HG03280 (cell line): ENCODE measurements around the gene B3GALNT2.

Source experiments
- ATAC-seq: cut with Tn5 transposase; IDR thresholded peaks from one replicate; pipeline ENCODE4 v1.9.1; 2021; ENCODE audit warnings: mild to moderate bottlenecking, moderate library complexity; ENCODE audit not compliant: unreplicated experiment

Gene B3GALNT2

DNA sequence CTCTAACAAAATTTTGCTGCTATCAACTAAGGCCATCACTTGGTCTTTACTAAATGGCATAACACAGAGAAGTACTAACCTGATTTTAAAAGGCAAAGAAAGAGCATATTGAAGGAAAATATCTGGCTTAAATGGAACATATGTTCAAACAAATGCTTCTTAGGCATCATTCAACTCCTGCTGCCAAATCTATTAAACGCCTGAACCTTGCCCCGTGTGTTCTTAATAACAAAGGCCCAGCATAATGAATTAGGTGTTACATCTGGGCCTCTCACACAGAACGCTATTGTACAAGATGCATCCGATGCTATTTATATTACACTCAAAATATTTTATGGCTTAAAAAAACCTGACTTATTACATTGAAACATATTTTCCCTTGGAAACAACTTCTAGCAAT is 48.4 kb downstream of the B3GALNT2 start:
- no peak for ATAC-seq

DNA sequence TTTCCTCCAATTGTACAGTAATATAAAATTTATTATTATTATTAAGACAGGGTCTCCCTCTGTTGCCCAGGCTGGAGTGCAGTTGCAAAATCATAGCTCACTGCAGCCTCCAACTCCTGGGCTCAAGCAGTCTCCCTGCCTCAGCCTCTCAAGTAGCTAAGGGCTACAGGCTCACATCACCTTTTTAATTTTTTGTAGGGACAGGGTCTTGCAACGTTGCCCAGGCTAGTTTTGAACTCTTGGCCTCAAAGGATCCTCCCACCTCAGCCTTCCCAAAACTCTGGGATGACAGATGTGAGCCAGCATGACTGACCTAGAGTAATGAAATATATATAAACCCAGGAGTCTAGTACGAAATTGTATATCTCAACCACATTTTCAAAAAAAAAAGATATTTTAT is 49.2 kb downstream of the B3GALNT2 start:
- ATAC-seq: no peak

DNA sequence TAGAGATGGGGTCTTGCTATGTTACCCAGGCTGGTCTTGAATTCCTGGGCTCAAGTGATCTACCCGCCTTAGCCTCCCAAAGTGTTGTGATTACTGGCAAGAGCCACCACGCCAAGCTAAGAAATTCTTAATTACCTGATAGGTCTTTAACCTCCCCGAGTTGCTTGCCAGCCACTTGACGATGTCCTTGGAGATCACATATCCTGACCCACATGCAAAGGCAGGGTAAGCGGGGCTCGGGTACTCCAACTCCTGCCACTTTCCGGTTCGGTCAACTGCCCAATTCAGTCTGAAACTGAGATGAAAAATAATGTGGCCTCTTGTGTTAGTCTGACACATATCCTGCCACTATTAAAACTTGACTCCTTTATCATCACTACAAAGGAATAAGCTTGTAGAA is 50.2 kb downstream of the B3GALNT2 start:
- no peak for ATAC-seq

DNA sequence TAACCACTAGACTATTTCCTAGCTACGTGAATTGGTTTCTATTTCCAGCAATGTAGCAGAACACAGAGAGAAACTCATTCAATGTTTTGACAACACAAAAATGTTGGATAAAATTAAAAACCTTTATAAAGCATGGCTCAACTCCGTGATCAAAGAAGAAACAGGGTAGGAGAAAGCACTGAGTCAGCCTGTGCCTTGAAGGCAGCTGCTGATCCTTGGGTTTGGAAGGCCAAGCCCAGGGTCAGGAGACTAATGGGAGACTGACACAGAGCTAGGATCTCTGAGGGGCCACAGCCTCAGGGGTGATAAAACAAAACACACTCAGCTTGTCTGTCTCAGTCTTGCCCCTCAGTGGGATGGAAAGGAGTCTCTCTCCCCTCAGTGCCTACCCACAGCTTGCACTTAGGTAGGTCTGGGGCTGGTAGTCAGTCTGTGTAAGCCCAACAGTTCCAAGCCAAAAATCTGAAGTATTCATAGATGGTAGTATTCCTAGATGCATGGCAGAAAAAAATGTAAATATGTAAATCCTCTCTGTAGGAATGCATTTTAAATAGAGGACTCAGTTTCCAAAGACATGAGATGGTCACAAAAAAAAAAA is 53.3 kb downstream of the B3GALNT2 start:
- ATAC-seq: no peak

DNA sequence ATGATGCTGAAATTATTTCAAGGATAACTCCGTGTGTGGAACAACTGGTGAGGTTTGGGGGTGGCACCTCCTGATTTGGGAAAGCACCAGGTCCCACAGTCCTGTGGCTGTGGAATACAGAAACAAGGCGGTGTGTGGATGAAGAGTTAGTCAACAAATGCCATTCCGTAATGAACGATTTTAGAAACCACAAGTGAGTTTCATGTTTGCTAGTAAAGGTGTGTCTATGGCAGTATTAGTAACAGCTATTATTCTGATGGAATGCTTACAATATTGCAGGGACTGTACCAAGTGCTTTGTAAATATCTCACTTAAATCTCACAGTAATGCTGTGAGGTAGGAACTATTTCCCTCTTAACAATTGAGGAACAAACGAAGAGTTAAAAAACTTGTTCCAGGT is 53.8 kb downstream of the B3GALNT2 start:
- ATAC-seq: no peak

DNA sequence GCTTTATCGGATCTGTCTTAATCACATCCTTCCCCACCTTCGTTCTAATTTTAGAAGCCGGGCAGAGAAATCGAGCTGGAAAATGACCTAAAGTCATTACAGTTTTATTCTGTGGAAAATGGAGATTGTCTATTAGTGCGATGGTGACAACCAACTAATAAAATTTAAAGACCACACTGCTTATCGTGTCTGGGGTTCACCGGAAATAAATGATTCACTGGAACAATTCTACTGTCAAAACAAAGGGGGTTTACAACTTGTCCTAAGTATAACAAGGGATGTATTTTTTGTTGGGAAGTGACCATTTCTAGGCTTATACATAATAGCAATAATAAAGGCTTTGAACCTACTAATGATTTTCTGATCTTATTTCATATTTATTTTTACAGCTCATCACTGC is 55.6 kb downstream of the B3GALNT2 start:
- no peak for ATAC-seq

DNA sequence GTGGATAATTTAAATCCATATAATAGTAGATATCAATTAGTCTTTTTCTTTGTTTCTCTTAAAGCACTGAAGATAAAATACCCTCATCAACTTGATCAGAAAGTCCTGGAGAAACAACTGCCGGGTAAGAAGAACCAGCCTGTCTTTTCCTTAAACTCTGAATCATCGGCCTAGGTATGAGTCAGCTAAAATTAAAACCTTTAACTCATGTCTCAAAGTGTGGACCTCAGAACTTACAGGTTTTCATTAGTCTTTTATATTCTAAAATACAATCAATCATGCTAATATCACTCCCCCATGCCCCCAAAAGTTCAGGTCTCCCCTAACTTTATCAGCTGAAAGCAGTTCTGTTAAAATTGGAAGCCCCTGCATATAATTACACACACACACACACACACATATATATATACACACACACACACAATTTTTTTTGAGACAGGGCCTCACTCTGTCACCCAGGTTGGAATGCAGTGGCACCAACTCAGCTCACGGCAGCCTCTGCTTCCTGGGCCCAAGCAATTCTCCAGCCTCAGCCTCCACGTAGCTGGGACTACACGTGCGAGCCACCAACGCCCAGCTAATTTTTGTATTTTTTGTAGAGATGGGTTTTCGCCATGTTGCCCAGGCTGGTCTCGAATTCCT is 61.3 kb downstream of the B3GALNT2 start:
- ATAC-seq: no peak

DNA sequence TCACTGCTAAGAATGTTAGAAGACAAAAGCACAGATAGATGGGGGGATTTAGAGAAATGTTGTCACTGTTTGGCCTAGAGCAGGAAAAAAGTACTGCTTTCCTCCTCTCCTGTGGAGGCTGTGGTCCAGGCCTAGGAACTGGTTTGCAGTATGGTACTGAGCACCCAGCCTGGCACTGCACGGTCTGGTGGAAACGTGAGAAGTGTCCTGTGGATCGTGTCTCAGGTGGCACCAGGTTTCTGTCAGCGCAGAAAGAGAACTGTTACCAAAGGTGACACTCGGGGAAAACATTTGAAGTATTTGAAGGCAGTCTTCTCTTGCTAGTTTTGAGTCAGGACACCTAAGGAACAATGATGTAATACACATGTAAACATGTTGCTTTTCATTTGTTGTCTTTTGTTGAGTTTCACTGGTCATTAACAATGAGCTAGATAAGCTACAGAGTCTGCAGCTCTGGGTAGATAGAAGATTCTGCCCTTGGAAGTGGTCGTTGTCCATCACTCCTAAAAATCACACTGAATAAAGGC is 63.0 kb downstream of the B3GALNT2 start:
- ATAC-seq: no peak

DNA sequence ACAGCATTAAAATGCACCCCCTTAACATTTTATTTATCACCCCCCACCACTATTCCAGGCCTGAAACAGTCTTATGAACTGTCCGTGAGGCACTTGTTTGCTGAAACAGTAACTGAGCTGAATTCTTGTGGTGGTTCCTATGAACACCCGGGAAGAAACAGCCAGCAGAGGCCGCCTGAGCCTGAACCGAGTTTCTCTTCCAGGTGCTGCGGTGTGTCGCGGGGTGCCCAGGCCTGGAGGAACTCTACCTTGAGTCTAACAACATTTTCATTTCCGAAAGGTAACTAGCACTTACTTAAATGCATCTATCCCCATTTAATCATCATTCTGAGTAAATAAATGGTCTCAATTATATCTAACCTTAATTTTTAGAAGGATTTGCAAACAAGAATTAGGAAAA is 70.3 kb downstream of the B3GALNT2 start:
- no peak for ATAC-seq

DNA sequence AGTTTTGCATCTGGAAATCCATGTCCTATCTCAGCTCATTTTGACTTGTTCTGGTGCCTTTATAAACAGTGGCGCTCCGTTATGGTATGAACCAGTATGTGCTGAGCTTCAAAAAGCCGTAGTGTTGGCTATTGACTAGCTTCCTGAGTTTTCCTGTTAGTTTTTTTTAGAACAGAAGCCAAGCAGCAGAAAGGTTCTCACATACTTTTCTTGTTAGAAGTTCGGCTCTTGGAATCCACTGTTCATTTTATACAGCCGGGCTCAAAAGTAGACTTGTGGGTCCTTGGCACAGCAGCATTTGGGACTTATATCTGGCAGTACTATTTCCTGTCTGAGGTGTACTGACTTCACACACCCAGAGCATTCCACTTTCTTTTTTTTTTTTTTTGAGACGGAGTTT is 73.3 kb downstream of the B3GALNT2 start:
- no peak for ATAC-seq

DNA sequence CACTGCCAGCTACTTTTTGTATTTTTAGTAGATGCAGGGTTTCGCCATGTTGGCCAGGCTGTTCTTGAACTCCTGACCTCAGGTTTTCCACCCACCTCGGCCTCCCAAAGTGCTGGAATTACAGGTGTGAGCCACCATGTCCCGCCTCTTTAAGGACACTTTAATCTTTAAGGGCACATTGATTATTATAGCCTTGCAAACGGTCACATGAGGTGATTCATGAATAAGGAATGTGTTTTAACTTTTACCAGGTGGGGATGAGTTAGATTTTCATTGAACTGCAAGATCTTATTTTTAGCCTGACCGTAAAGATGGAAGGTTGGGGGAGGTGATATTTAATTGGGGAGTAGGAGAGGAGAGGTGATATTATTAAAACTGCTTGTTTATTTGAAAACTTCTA is 75.1 kb downstream of the B3GALNT2 start:
- ATAC-seq: no peak

DNA sequence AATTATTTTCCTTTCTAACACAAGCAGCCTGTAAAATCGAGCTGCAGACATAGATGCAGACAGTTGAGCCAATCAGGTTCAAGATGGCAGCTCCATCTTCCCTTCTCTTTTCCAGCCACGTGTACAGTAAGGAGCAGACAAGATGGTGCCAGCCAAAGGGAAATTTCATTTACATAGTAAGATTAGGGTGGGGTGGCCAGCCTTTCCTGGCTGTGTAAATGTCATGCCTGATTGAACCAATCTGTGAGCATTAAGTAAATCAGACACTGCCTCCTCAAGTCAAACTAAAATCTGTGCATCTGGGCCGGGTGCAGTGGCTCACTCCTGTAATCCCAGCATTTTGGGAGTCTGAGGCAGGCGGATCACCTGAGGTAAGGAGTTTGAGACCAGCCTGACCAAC is 76.8 kb downstream of the B3GALNT2 start:
- ATAC-seq: no peak

DNA sequence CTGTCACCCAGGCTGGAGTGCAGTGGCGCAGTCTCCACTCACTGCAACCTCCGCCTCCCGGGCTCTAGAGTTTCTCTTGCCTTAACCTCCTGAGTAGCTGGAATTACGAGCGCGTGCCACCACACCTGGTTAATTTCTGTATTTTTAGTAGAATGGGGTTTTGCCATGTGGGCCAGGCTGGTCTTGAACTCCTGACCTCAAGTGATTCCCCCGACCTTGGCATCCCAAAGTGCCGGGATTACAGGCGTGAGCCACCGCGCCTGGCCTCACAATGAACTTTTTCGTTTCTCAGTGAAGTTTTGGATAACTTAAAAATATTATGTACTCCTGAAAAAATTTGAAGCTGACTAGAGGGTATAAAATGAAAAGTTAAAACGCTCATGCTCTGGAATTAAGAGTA is 77.6 kb downstream of the B3GALNT2 start:
- ATAC-seq: no peak

DNA sequence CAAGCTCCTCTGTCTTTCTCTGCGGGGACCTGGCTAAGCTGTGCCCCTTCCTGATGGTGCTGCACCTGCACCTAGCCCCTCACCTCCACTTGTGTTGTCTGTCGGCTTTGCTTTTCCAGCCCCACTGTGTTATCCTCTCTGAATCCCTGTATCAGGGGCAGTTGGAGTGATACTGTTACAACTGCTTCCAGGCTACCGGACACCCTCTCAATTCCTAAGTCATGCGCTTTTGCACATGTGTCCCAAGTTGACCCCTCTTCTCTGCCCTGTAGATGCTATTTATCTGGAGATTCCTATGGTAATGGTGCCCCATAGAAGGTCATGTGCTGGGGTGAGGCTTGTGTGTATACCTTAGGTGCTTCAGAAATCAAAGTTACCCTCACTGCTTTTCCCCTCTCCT is 78.1 kb downstream of the B3GALNT2 start:
- ATAC-seq: no peak

DNA sequence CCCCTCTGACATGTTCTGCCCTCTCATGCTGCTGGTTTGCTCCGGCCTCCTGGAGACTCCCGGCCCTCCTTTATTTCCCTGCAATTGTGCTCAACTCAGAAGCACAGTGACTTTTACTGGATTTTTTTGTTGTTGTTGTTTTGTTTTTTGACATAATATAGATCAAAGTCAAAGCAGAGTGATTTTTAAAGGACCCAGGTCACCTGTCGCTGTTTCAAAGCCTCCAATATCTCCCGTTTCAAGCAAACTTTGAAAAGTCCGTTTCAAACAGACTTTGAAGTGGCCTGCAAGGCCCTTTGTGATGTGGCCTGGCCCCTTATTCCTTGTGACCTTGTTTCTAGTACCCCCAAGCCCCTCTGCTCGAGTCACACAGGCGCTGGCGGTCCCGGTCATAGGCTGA is 78.9 kb downstream of the B3GALNT2 start:
- no peak for ATAC-seq

DNA sequence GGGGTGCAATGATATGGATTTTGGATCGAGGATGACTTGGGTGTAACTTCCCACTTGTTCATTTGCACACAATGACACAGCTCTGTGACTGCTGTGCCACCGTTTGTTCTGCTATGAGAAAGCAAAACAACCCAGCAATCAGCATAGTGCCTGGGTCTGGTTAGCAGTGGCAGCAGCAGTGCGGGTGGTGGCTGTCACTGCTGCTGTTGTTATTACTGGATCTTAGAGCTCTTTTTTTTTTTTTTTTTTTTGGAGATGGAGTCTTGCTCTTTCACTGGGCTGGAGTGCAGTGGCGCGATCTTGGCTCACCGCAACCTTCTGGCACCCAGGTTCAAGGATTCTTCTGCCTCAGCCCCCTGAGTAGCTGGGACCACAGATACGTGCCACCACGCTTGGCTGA is 80.2 kb downstream of the B3GALNT2 start:
- no peak for ATAC-seq

DNA sequence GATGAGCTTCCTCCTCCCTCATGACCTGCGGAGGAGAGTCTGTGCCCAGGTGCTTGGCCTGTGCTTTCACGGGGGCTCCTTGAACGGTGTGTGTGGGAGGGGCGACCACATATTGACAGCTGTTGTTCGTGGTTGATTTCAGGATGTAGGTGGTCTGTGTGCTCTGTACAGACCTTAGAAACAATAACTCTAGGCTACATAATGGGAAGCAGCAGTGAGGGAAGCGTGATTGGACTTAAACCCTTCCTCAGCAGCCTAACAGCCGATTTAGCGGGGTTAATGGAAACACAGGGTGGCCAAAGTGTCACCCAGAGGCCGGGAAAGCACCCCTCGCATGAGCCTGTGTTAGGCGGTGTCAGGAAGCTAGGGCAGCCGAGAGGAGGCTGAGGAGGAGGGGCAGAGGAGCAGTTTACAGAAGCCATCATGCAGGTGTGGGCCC is 81.0 kb downstream of the B3GALNT2 start:
- no peak for ATAC-seq

DNA sequence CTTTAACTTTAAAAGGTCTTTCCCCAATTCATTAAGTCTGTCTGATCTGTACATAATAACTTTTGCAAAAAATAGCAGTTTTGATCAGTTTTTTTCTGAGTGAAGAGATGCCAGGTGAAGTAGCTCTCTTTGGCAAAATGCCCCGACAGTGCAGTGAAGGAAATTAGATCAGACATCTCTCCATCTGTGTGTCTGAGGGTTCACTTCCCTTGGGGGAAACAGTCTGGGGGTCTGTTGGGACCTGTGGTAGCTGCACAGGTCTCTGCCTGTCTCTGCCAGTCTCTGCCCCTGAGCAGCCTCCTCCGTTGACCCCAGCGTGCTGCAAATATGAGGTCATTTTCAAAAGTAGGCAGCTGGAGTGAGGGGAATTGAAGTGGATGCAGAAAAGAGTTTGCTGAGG is 82.5 kb downstream of the B3GALNT2 start:
- no peak for ATAC-seq

DNA sequence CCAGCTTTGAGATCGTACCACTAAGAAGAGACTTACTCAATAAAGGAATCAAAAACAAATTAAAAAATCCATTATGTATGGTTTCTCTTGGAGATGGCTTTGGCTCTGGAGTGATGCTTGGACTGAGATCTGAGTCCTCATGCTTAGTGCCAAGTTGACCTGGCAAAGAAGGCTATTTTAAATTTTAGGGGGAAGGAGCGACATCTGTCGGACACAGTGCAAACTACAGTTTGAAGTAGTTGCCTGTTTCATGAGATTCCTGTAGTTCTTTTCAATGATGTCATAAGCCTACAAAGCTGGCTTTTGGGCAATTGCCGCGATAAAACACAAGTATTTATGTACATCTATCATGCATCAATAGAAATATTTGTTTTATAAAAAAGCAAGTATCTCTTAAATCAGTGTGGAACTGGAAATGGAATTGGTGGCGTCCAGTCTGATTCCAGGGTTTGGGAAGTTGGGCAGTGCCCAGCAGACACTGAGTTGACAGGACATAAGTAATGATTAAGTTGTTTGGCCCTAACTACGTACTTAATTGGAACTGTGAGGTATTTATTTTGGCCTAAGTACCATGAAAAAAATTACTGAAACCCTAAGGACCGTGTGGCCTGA is 87.1 kb downstream of the B3GALNT2 start:
- ATAC-seq: no peak

DNA sequence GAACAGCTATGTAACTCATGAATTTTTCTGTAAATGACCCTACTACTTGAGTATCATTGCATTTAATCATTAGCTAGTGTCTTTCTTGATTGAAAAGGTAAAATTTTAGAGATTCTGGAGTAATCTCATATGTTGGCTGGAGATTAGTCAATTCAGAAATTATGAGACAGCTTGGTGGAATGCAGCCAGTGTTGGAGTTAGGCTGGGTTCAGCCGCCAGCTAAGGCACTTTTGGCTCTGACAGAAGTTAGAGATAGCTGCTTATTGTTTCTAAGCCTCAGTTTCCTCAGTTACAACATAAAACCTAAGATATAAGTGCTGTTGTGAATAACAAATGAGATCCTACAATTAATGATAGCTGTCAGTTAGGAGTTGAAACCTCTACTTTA is 87.6 kb downstream of the B3GALNT2 start:
- no peak for ATAC-seq

DNA sequence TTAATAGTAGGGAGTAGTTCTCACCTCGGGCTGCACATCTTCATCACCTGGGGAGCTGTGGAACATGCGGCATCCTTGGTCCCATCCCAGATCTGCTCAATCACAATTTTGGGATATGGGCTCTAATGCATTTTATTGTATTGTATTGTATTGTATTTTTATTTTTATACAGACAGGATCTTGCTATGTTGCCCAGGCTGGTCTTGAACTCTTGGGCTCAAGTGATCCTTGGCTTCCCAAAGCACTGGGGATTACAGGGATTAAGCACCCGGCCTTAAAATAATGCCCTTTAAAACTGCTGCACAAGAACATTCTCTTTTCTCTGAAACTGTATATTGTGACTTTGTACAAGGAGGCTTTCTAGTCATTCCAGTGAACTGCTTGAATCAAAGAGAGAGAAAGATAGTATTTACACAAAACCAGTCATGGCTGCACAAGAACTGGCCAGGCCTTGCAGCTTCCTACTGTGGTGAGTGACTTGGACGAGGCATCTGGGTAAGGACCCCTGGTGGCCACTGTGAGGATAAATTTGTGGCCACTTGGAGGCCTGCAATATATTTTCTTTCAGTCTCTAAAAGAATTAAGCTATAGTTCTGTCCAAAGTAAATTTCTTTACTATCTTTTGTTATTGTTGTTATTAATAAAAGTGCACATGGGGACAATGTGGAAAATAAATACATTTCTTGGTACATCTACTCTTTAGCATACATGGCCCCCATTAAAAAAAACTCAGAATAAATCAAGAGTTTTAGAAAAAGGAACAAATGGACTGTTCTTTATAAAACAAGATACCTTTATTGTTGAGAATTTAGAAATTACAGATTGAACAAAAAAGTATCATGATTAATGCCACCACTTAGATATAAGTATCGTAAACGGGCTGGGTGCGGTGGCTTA is 89.0 kb downstream of the B3GALNT2 start:
- peak; percentile 86 for ATAC-seq
